Embryonic facial prominence (tissue), 1 donor: ENCODE results near the gene SLX4IP.

Experiments used
- DNase-seq: peaks from one replicate; pipeline ENCODE4 v3.0.0-alpha.2; 2016; ENCODE audit errors: extremely low spot score

Gene SLX4IP

GRCh38 chr20:10633718-10634117, 198.6 kb downstream of the SLX4IP start:
- DNase-seq = no peak

GRCh38 chr20:10634211-10634610, 199.1 kb downstream of the SLX4IP start:
- DNase-seq = no peak

DNA sequence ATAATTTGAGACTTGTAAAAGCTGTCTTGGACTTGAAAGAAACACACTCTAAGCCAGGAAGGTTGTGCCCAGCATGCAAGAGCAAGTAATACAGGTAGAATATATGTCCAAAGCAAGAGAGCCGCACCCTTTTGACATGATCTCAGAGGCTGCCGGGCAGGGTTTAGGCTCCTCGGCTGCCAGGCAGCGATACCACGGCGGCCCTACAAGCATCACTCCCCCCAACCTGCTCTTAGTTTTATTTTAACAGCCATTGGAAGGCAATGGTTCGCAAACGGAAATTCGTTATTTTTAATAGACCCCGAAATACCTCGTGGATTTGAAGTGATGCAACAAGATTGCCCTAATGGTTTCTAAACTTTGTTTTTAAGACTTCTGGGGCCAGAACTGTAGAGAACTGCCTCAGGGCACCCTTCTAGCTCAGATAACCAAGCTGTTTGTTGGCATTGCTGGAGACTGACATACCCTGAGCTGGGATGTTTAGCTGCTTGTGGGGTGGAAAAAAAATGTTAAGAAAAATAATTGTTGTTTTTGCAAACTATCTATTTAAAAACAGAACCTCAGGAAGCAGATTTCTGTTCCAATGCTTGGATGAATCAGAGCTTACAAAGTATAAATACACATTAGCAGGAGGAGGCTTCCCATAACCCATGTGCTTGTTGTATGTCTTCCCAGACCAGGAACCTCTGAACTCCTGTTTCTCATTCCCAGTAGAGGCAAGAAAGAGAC, 199.7 kb downstream of the SLX4IP start:
- no peak for DNase-seq

GRCh38 chr20:10635476-10636208, 200.5 kb downstream of the SLX4IP start:
- no peak for DNase-seq

GRCh38 chr20:10636326-10636818, 201.3 kb downstream of the SLX4IP start:
- no peak for DNase-seq

- DNase-seq = no peak
Measured at GRCh38 chr20:10637031-10637559, 202.0 kb downstream of the SLX4IP start.

DNA sequence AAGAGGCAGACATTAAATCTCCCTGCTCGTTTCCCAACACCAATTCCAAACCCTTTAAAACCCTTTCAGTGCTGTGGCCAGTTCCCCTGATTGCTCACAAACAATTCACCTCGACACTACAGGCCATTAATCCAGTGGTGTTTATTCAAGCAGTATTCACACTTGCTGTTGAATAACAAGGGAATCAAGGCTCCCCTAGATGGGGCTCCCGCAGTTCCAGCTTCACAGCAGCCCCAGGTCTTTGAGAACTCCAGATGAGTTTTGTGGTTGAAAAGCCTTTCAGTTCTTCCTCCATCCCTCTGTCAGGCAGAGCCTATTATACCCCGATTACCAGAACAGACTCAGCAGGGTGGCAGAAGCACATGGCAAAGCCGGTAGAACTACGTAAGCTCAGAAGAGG, 202.5 kb downstream of the SLX4IP start:
- no peak for DNase-seq

GRCh38 chr20:10639077-10639736, 204.1 kb downstream of the SLX4IP start:
- no peak for DNase-seq

- DNase-seq = no peak
Measured at GRCh38 chr20:10639737-10640556, 204.8 kb downstream of the SLX4IP start.

DNA sequence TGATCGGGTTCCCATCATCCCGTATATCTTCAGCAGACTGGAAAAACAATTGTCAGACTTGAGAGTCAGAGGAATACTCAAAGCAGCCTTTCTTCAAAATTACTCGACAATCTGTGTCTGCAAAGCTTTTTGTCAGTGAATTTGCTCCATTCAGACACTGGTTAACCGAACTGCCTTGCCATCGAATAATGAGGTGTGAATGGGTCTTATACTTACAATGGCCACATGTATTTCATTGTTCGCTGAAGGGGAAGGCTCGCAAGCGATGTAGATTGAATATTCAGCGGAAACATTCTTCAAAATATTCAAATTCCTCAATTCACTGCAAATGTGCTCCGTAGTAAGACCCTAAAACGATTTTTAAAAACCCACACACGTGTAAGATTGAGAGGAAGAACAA, 205.8 kb downstream of the SLX4IP start:
- no peak for DNase-seq

- DNase-seq = no peak
Measured at GRCh38 chr20:10641467-10641866, 206.4 kb downstream of the SLX4IP start.

GRCh38 chr20:10641893-10642292, 206.8 kb downstream of the SLX4IP start:
- DNase-seq = no peak

- DNase-seq = no peak
Measured at GRCh38 chr20:10642856-10643559, 207.9 kb downstream of the SLX4IP start.

- no peak for DNase-seq
Measured at GRCh38 chr20:10643560-10643873, 208.4 kb downstream of the SLX4IP start.

GRCh38 chr20:10644458-10645204, 209.5 kb downstream of the SLX4IP start:
- DNase-seq = no peak

GRCh38 chr20:10645205-10645570, 210.1 kb downstream of the SLX4IP start:
- no peak for DNase-seq

DNA sequence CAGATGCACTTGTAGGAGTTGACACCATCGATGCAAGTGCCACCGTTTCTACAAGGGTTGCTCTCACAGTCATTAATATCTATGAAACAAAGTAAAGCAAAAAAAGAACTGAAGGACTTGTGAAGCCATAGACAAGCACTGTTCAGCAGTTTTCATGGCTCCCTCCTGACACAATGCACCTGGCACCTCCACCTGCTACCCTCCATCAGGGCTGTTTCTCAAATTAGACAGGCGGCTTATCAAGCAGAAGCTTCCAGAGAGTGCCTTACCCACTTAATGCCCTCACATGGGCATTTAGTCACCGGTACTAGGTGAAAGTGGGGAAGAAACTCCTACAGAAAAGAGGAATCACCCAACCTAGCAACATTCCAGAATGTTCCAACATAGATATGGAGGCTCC, 210.9 kb downstream of the SLX4IP start:
- DNase-seq = no peak

DNA sequence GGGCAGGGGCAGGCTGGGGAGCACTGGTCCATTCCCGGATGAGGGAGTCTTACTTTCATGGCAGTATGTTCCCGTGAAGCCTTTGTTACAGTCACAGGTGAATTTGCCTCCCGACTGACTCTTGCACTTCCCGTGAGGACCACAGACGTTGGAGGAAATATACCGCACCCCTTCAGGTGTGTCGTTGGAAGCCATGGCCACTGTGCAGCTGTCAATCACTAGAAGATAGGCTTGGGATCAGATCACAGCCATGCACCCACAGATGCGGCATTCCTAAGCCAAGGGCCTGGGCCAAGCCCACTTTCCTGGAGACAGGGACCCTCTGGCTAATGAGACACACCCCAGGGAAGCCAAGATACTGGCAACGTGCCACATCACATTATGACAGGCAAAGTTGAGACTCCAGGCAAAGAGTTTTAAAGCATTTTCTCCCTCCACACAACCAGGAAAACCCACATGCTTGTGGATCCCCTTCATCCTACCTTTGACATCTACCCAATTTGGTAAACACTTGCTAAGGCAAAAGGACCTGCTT, 211.8 kb downstream of the SLX4IP start:
- DNase-seq = no peak

GRCh38 chr20:10647471-10647870, 212.4 kb downstream of the SLX4IP start:
- DNase-seq = no peak

DNA sequence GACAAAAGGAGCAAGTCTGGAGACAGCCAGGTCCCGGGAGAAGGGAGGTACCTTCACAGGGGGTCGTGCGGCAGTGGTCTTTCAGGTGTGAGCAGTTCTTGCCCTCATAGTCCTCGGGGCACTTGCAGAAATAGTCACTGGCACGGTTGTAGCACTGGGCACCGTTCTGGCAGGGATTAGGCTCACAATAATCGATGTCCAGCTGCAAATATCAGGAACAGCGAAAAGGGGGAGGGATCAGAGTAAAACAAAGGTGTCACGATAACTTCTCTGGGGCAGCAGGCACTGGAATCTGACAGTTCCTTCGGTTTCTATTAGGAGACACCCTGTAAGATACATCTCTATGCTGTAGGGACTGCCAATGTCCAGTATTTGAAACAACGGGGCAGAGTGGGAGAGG, 212.8 kb downstream of the SLX4IP start:
- no peak for DNase-seq
